K562 (cell line): ENCODE results near the gene PHOX2A. TPM values are rescaled to one million over a fixed set of nuclear protein-coding genes. Genes with fewer than 3 reads are reported as not detected.

Experiments used
- JUNB ChIP-seq: fragments of 450-650 bp; formaldehyde crosslinking; conservative IDR thresholded peaks from 2 replicates; pipeline ENCODE4 v1.4.0; 2020; ENCODE audit warnings: mild to moderate bottlenecking
- KLF6 ChIP-seq: fragments of 250-450 bp; sonication (Bioruptor Pico); IDR thresholded peaks from 2 replicates; pipeline ENCODE4 v1.4.0; 2020; ENCODE audit warnings: mild to moderate bottlenecking, moderate library complexity, borderline replicate concordance
- NFIX ChIP-seq: fragments of 250-450 bp; sonication (Bioruptor Pico); IDR thresholded peaks from 2 replicates; pipeline ENCODE4 v1.4.0; 2020; ENCODE audit warnings: low read depth, mild to moderate bottlenecking, moderate library complexity
- NR2F6 ChIP-seq: fragments of 450-650 bp; formaldehyde crosslinking; IDR thresholded peaks from 2 replicates; pipeline ENCODE4 v1.4.0; 2020; ENCODE audit warnings: mild to moderate bottlenecking
- PHTF2 ChIP-seq: fragments of 250-450 bp; sonication (Bioruptor Pico); IDR thresholded peaks from 2 replicates; pipeline ENCODE4 v1.5.0; 2021; ENCODE audit warnings: mild to moderate bottlenecking
- RHOXF2B ChIP-seq: fragments of 250-450 bp; sonication (Bioruptor Pico); conservative IDR thresholded peaks from 2 replicates; pipeline ENCODE4 v1.5.1; 2021
- SLC30A9 ChIP-seq: fragments of 250-450 bp; sonication (Bioruptor Pico); IDR thresholded peaks from 2 replicates; pipeline ENCODE4 v1.8.0; 2022; ENCODE audit warnings: mild to moderate bottlenecking, moderate library complexity
- SRF ChIP-seq, 2 experiments: fragments of 250-450, 450-650 bp in 1 of 2; sonication (Bioruptor Pico) in 1 of 2; sonication (generic) in 1 of 2; formaldehyde crosslinking; IDR thresholded peaks; 2 replicates each; pipeline versions ENCODE4 v1.5.0 to v1.5.1; 2020 to 2022; ENCODE audit warnings: mild to moderate bottlenecking in 1 of 2, missing genetic modification reagents in 1 of 2
- ZNF140 ChIP-seq: fragments of 250-450 bp; sonication (Bioruptor Pico); IDR thresholded peaks from 2 replicates; pipeline ENCODE4 v1.8.0; 2021; ENCODE audit warnings: moderate library complexity, mild to moderate bottlenecking, inconsistent platforms
- ZNF408 ChIP-seq: fragments of 250-450 bp; sonication (Bioruptor Pico); IDR thresholded peaks from 2 replicates; pipeline ENCODE4 v1.4.0; 2020; ENCODE audit warnings: low read depth, mild to moderate bottlenecking, moderate library complexity
- ZNF583 ChIP-seq: fragments of 250-450 bp; sonication (Bioruptor Pico); IDR thresholded peaks from 2 replicates; pipeline ENCODE4 v1.4.0; 2020
- ZNF707 ChIP-seq: fragments of 250-450 bp; sonication (Bioruptor Pico); conservative IDR thresholded peaks from 2 replicates; pipeline ENCODE4 v1.8.0; 2022; ENCODE audit warnings: inconsistent platforms, mild to moderate bottlenecking, moderate library complexity
- polyA plus RNA-seq, 8 experiments: library from polyadenylated mRNA; depleted of rRNA in 4 of 8; stranded (reverse) in 5 of 8; unstranded in 3 of 8; fragments of >200 nt; fragmentation: Nextera tagmentation in 2 of 8; fragmentation: Illumina TruSeq in 1 of 8; extraction: Ambion mirVana in 2 of 8; extraction: Trizol in 1 of 8; gene quantifications; 2 replicates each; pipeline versions ENCODE4 v1.2.1 to v1.2.3, GENCODE V29; 2011 to 2014; ENCODE audit warnings: inconsistent platforms in 1 of 8, missing spikeins in 1 of 8
- total RNA-seq, 7 experiments: library from RNA; depleted of rRNA in 6 of 7; stranded (reverse); fragments of >200 nt in 6 of 7; fragmentation: Illumina TruSeq in 2 of 7; extraction: Trizol in 2 of 7; gene quantifications; 2 replicates each; pipeline versions ENCODE4 v1.2.1 to v1.2.3, GENCODE V29; 2011 to 2021; ENCODE audit warnings: low replicate concordance in 1 of 7
- TF ChIP-seq, protein P1 (sequence below): fragments of 250-450 bp; sonication (Bioruptor Pico); IDR thresholded peaks from 2 replicates; pipeline ENCODE4 v1.4.0; 2020; ENCODE audit warnings: mild to moderate bottlenecking, moderate library complexity
- TF ChIP-seq, protein P2 (sequence below): fragments of 250-450 bp; sonication (Bioruptor Pico); IDR thresholded peaks from 2 replicates; pipeline ENCODE4 v1.4.0; 2020
- TF ChIP-seq, protein P3 (sequence below): fragments of 250-450 bp; sonication (Bioruptor Pico); IDR thresholded peaks from 2 replicates; pipeline ENCODE4 v1.8.0; 2022; ENCODE audit warnings: moderate library complexity, mild to moderate bottlenecking, inconsistent platforms
- TF ChIP-seq, protein P4 (sequence below): fragments of 250-450 bp; sonication (Bioruptor Pico); IDR thresholded peaks from 2 replicates; pipeline ENCODE4 v1.8.0; 2022; ENCODE audit warnings: inconsistent platforms, mild to moderate bottlenecking, moderate library complexity, borderline replicate concordance

Gene PHOX2A
- total and polyA plus RNA-seq, 9 of the 15 experiments (the other 6 are each of a cell fraction or from before 2014, with no cell fraction given) = not detected

DNA sequence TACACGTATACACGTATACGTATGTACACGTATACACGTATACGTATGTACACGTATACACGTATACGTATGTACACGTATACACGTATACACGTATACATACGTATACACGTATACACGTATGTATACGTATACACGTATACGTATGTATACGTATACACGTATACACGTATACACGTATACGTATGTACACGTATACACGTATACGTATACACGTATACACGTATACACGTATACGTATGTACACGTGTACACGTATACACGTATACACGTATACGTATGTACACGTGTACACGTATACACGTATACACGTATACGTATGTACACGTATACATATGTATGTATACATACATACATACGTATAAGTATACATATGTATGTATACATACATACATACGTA, 42.5 kb downstream of the PHOX2A start (continued):
- TF ChIP-seq, protein P1, sequence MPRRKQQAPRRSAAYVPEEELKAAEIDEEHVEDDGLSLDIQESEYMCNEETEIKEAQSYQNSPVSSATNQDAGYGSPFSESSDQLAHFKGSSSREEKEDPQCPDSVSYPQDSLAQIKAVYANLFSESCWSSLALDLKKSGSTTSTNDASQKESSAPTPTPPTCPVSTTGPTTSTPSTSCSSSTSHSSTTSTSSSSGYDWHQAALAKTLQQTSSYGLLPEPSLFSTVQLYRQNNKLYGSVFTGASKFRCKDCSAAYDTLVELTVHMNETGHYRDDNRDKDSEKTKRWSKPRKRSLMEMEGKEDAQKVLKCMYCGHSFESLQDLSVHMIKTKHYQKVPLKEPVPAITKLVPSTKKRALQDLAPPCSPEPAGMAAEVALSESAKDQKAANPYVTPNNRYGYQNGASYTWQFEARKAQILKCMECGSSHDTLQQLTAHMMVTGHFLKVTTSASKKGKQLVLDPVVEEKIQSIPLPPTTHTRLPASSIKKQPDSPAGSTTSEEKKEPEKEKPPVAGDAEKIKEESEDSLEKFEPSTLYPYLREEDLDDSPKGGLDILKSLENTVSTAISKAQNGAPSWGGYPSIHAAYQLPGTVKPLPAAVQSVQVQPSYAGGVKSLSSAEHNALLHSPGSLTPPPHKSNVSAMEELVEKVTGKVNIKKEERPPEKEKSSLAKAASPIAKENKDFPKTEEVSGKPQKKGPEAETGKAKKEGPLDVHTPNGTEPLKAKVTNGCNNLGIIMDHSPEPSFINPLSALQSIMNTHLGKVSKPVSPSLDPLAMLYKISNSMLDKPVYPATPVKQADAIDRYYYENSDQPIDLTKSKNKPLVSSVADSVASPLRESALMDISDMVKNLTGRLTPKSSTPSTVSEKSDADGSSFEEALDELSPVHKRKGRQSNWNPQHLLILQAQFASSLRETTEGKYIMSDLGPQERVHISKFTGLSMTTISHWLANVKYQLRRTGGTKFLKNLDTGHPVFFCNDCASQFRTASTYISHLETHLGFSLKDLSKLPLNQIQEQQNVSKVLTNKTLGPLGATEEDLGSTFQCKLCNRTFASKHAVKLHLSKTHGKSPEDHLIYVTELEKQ (CRISPR knock-in tag) = peak; percentile 72; the same call in 1 of the 2 replicates
- TF ChIP-seq, protein P2, sequence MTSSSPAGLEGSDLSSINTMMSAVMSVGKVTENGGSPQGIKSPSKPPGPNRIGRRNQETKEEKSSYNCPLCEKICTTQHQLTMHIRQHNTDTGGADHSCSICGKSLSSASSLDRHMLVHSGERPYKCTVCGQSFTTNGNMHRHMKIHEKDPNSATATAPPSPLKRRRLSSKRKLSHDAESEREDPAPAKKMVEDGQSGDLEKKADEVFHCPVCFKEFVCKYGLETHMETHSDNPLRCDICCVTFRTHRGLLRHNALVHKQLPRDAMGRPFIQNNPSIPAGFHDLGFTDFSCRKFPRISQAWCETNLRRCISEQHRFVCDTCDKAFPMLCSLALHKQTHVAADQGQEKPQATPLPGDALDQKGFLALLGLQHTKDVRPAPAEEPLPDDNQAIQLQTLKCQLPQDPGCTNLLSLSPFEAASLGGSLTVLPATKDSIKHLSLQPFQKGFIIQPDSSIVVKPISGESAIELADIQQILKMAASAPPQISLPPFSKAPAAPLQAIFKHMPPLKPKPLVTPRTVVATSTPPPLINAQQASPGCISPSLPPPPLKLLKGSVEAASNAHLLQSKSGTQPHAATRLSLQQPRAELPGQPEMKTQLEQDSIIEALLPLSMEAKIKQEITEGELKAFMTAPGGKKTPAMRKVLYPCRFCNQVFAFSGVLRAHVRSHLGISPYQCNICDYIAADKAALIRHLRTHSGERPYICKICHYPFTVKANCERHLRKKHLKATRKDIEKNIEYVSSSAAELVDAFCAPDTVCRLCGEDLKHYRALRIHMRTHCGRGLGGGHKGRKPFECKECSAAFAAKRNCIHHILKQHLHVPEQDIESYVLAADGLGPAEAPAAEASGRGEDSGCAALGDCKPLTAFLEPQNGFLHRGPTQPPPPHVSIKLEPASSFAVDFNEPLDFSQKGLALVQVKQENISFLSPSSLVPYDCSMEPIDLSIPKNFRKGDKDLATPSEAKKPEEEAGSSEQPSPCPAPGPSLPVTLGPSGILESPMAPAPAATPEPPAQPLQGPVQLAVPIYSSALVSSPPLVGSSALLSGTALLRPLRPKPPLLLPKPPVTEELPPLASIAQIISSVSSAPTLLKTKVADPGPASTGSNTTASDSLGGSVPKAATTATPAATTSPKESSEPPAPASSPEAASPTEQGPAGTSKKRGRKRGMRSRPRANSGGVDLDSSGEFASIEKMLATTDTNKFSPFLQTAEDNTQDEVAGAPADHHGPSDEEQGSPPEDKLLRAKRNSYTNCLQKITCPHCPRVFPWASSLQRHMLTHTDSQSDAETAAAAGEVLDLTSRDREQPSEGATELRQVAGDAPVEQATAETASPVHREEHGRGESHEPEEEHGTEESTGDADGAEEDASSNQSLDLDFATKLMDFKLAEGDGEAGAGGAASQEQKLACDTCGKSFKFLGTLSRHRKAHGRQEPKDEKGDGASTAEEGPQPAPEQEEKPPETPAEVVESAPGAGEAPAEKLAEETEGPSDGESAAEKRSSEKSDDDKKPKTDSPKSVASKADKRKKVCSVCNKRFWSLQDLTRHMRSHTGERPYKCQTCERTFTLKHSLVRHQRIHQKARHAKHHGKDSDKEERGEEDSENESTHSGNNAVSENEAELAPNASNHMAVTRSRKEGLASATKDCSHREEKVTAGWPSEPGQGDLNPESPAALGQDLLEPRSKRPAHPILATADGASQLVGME (CRISPR knock-in tag) = peak; percentile 83; the same call in 1 of the 2 replicates
- TF ChIP-seq, protein P3, sequence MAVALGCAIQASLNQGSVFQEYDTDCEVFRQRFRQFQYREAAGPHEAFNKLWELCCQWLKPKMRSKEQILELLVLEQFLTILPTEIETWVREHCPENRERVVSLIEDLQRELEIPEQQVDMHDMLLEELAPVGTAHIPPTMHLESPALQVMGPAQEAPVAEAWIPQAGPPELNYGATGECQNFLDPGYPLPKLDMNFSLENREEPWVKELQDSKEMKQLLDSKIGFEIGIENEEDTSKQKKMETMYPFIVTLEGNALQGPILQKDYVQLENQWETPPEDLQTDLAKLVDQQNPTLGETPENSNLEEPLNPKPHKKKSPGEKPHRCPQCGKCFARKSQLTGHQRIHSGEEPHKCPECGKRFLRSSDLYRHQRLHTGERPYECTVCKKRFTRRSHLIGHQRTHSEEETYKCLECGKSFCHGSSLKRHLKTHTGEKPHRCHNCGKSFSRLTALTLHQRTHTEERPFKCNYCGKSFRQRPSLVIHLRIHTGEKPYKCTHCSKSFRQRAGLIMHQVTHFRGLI (CRISPR knock-in tag) = 0 out of 2 replicates have a peak, but pooled peaks have one; percentile 76
- TF ChIP-seq JUNB (peak; percentile 72), ZNF583 (CRISPR knock-in tag) (0 out of 2 replicates have a peak, but pooled peaks have one; percentile 34), KLF6 (CRISPR knock-in tag) (0 out of 2 replicates have a peak, but pooled peaks have one; percentile 6), ZNF408 (CRISPR knock-in tag) (peak; percentile 96), RHOXF2B (0 out of 2 replicates have a peak, but pooled peaks have one; percentile 68), ZNF140 (CRISPR knock-in tag) (peak; percentile 91), NR2F6 (0 out of 2 replicates have a peak, but pooled peaks have one; percentile 82), NFIX (peak; percentile 81), PHTF2 (peak; percentile 46; the same call in 1 of the 2 replicates), SLC30A9 (CRISPR knock-in tag) (peak; percentile 87; the same call in 1 of the 2 replicates), ZNF707 (CRISPR knock-in tag) (peak; percentile 75), SRF (CRISPR knock-in tag; IDR thresholded peaks at IDR 0.05) (peak in 1 of 2 experiments; percentile 67; a peak in 1 of 4 replicates)
- TF ChIP-seq, protein P4, sequence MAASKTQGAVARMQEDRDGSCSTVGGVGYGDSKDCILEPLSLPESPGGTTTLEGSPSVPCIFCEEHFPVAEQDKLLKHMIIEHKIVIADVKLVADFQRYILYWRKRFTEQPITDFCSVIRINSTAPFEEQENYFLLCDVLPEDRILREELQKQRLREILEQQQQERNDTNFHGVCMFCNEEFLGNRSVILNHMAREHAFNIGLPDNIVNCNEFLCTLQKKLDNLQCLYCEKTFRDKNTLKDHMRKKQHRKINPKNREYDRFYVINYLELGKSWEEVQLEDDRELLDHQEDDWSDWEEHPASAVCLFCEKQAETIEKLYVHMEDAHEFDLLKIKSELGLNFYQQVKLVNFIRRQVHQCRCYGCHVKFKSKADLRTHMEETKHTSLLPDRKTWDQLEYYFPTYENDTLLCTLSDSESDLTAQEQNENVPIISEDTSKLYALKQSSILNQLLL (CRISPR knock-in tag) = peak; percentile 98
